A549 (cell line): Measurements from ENCODE around the gene RPH3AL.

Experiments used
- CEBPB ChIP-seq, 2 experiments: fragments of >200 bp in 1 of 2; sonication (Bioruptor Twin) in 1 of 2; formaldehyde crosslinking in 1 of 2; IDR thresholded peaks; 2 replicates each; pipeline ENCODE4 v1.6.1; 2012 to 2016
- RAD21 ChIP-seq, 2 experiments: fragments of >200 bp in 1 of 2; sonication (Bioruptor Twin) in 1 of 2; formaldehyde crosslinking in 1 of 2; IDR thresholded peaks in 1 of 2; conservative IDR thresholded peaks in 1 of 2; 2 replicates in 1 of 2; 3 replicates in 1 of 2; pipeline ENCODE4 v1.6.1; 2012 to 2018; ENCODE audit warnings: inconsistent platforms in 1 of 2
- TF ChIP-seq, protein P1 (sequence below): fragments of >200 bp; sonication (Bioruptor Twin); formaldehyde crosslinking; IDR thresholded peaks from 3 replicates; pipeline ENCODE4 v1.5.1; 2016

DNA sequence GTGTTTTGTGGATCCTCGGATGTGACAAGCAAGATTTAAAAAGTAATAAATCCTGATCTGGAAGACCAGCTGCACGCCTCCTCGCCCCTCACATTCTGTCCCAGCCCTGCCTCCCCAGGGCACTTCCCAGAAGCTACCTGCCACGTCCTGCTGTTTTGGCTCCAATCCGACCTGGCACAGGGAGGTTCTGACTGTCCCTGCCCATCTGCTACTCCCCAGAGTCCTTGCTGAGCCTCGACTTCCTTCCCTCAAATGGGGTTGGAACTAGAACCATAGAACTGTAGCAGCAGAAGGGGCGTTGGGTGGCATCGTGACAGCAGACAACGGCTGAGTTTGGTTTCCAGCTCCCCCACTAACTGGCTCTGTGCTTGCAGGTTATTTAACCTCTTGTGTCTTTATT is 71.7 kb downstream of the RPH3AL start:
- TF ChIP-seq, protein P1, sequence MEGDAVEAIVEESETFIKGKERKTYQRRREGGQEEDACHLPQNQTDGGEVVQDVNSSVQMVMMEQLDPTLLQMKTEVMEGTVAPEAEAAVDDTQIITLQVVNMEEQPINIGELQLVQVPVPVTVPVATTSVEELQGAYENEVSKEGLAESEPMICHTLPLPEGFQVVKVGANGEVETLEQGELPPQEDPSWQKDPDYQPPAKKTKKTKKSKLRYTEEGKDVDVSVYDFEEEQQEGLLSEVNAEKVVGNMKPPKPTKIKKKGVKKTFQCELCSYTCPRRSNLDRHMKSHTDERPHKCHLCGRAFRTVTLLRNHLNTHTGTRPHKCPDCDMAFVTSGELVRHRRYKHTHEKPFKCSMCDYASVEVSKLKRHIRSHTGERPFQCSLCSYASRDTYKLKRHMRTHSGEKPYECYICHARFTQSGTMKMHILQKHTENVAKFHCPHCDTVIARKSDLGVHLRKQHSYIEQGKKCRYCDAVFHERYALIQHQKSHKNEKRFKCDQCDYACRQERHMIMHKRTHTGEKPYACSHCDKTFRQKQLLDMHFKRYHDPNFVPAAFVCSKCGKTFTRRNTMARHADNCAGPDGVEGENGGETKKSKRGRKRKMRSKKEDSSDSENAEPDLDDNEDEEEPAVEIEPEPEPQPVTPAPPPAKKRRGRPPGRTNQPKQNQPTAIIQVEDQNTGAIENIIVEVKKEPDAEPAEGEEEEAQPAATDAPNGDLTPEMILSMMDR: no peak
- TF ChIP-seq RAD21 (conservative IDR thresholded peaks at IDR 0.05 in 1 of 2, IDR thresholded peaks at IDR 0.05 in 1 of 2): no peak
- TF ChIP-seq CEBPB (IDR thresholded peaks at IDR 0.05): no peak
